SIG-M5 treated with dmso at 0.1 percent for 504 hours (cell line): Measurements from ENCODE around the gene EIF5AL1.
"Not testable (repeated sequence)": the region's sequence is repeated elsewhere in the genome, so short reads cannot be mapped to it uniquely, and the experiment has no call there.

ENCODE experiments used
- DNase-seq: peaks from one replicate; lab custom pipeline; 2025; ENCODE audit not compliant: unreplicated experiment; lab: John Stamatoyannopoulos, UW

EIF5AL1 gene

GRCh38 chr10:79511891-79512583 lies at the start of gene EIF5AL1:
EIF5AL1 (plus strand) TSS chr10:79512533; CDS start chr10:79512650, 117 bp downstream.
- not testable (repeated sequence) for DNase-seq

GRCh38 chr10:79463578-79464496 lies 48.5 kb upstream of the EIF5AL1 start:
- no peak for DNase-seq

GRCh38 chr10:79465341-79465740 lies 47.0 kb upstream of the EIF5AL1 start:
- no peak for DNase-seq

- no peak for DNase-seq
These were observed 44.2 kb upstream of the EIF5AL1 start for GRCh38 chr10:79468015-79468560.

- DNase-seq: no peak
These were observed 43.3 kb upstream of the EIF5AL1 start for GRCh38 chr10:79468841-79469585.

- DNase-seq: no peak
These were observed 42.2 kb upstream of the EIF5AL1 start for GRCh38 chr10:79470096-79470495.

GRCh38 chr10:79471776-79472175 lies 40.6 kb upstream of the EIF5AL1 start:
- no peak for DNase-seq

GRCh38 chr10:79472449-79472848 lies 39.9 kb upstream of the EIF5AL1 start:
- no peak for DNase-seq

GRCh38 chr10:79472951-79473350 lies 39.4 kb upstream of the EIF5AL1 start:
- DNase-seq: no peak

GRCh38 chr10:79473496-79474095 lies 38.7 kb upstream of the EIF5AL1 start:
- DNase-seq: peak; percentile 70

- no peak for DNase-seq
These were observed 37.1 kb upstream of the EIF5AL1 start for GRCh38 chr10:79475119-79475653.

- no peak for DNase-seq
These were observed 36.5 kb upstream of the EIF5AL1 start for GRCh38 chr10:79475877-79476276.

- no peak for DNase-seq
These were observed 35.7 kb upstream of the EIF5AL1 start for GRCh38 chr10:79476645-79477044.

- DNase-seq: no peak
These were observed 34.9 kb upstream of the EIF5AL1 start for GRCh38 chr10:79477456-79477855.

- DNase-seq: no peak
These were observed 32.9 kb upstream of the EIF5AL1 start for GRCh38 chr10:79479283-79479909.

- no peak for DNase-seq
These were observed 30.0 kb upstream of the EIF5AL1 start for GRCh38 chr10:79482304-79482703.

GRCh38 chr10:79482741-79483140 lies 29.6 kb upstream of the EIF5AL1 start:
- DNase-seq: no peak

- no peak for DNase-seq
These were observed 29.0 kb upstream of the EIF5AL1 start for GRCh38 chr10:79483299-79483698.

GRCh38 chr10:79483948-79484347 lies 28.4 kb upstream of the EIF5AL1 start:
- DNase-seq: no peak

- DNase-seq: no peak
These were observed 27.9 kb upstream of the EIF5AL1 start for GRCh38 chr10:79484476-79484875.
